ENCODE measurements around the gene FER.
"Not testable (repeated sequence)": the region's sequence is repeated elsewhere in the genome, so short reads cannot be mapped to it uniquely, and the experiment has no call there.

Gene FER

GRCh38 chr5:108793207-108793606, 45.5 kb downstream of the FER start:
- FAIRE-seq (no peak), DNase-seq (ENCODE audit: extremely low spot score, insufficient read length, low read depth) (no peak)

DNA sequence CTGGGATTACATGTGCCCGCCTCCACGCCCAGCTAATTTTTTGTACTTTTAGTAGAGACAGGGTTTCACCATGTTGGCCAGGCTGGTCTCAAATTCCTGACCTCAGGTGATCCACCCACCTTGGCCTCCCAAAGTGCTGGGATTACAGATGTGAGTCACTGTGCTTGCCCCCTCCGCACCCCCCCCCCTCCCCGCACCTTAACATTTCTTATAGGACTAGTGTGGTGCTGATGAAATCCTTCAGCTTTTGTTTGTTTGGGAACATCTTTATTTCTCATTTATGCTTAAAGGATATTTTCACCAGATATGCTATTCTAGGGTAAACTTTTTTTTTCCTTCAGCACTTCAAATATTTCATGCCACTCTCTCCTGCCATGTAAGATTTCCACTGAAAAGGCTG, 46.7 kb downstream of the FER start:
- not testable (repeated sequence) for FAIRE-seq; DNase-seq (ENCODE audit: extremely low spot score, insufficient read length, low read depth)

DNA sequence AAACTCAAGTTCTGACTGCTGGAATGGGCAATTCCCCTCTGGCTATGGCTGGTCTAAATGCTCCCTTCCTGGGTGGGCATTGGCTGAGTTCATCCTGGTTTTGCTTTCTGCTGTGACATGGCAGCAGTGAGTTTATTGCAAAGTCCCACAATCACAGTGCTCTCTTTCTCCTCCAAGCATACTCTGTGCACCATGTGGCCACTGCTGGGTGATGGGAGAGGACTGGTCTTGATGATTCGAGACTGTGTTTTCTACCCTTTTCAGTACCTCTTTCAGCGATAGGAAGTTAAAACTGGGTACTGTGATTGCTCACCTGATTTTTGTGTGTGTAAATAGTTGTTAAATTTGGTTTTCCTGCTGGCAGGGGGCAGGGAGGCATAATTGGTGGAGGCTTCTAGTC, 49.7 kb downstream of the FER start:
- no peak for FAIRE-seq
- DNase-seq (ENCODE audit: extremely low spot score, insufficient read length, low read depth), result no peak

DNA sequence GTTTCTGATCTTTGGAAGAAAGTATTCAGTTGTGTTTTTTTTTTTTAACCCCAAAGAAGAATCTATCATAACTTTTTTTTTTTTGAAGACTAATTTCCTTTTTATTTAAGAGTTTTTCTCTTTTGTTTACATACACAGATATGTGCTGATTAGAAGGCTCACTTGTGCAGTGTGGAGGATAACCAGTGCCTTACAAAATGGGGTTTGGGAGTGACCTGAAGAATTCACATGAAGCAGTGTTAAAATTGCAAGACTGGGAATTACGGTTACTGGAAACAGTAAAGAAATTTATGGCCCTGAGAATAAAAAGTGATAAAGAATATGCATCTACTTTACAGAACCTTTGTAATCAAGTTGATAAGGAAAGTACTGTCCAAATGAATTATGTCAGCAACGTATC, 50.3 kb downstream of the FER start:
- no peak for DNase-seq (ENCODE audit: extremely low spot score, insufficient read length, low read depth)
- no peak for FAIRE-seq

- no peak for DNase-seq (ENCODE audit: extremely low spot score, insufficient read length, low read depth)
- no peak for FAIRE-seq
These were observed 51.0 kb downstream of the FER start for GRCh38 chr5:108798513-108799265.

- no peak for DNase-seq (ENCODE audit: extremely low spot score, insufficient read length, low read depth)
- no peak for FAIRE-seq
These were observed 53.6 kb downstream of the FER start for GRCh38 chr5:108801301-108801700.

DNA sequence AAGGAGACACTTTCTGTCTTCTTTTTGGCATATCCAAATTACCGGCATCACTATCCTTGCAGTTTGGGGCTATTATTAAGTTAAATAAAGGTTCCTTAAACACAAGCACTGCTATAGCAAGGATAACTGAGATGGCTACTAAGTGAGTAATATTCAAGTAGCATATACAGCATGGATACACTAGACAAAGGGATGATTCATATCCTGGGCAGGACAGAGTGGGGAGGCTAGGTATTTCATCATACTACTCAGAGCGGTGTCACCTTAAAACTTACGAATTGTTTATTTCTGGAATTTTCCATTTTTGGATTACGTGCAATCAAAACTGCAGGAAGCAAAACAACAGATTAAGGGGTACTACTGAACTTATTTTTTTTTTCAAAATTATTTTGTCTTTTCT, 54.1 kb downstream of the FER start:
- no peak for DNase-seq (ENCODE audit: extremely low spot score, insufficient read length, low read depth)

GRCh38 chr5:108810717-108811116, 63.0 kb downstream of the FER start:
- no peak for DNase-seq (ENCODE audit: extremely low spot score, insufficient read length, low read depth)

More for the DNA sequence above, 54.1 kb downstream of the FER start:
- no peak for FAIRE-seq

DNA sequence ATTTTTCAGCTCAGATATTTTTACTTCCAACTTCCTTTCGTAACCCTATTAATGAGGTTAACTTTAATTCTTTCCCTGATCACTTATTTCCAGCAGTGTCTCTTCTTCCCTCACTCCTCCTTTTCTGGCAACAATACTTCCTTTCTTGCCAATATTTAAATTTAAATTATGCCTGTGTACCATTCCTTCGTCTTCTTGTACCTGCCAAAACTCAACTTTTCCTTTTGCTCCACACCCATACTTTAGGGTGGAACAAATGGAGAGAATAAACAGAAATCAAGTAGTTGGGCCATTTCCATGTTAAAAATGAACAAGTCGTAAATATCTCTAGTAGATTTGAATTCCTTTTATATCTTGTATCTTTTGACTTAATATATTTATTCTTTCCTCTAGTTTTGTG, 66.0 kb downstream of the FER start:
- FAIRE-seq, result no peak

More at GRCh38 chr5:108810717-108811116, 63.0 kb downstream of the FER start:
- no peak for FAIRE-seq

GRCh38 chr5:108814551-108814950, 66.9 kb downstream of the FER start:
- DNase-seq (ENCODE audit: extremely low spot score, insufficient read length, low read depth) (no peak), FAIRE-seq (no peak)

More for the DNA sequence above, 66.0 kb downstream of the FER start:
- no peak for DNase-seq (ENCODE audit: extremely low spot score, insufficient read length, low read depth)

GRCh38 chr5:108818613-108819272, 71.0 kb downstream of the FER start:
- peak; percentile 70 for FAIRE-seq
- peak; percentile 11 for DNase-seq (ENCODE audit: extremely low spot score, insufficient read length, low read depth)

DNA sequence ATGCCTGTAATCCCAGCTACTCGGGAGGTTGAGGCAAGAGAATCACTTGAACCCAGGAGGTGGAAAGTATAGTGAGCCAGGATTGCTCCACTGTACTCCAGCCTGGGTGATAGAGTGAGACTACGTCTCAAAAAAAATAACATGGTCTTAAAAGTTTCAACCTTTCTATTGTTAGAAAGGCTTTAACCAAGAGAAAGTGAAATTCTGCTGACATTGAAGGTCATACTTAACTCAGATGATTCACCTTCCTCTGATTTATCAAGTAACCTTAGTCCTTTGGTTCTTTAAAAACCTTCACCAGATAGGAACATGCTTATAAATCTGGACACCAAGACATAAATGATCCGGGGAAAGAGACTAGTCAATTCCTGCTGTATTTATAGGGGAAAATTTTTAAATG, 73.3 kb downstream of the FER start:
- FAIRE-seq, result no peak
- DNase-seq (ENCODE audit: extremely low spot score, insufficient read length, low read depth), result no peak

DNA sequence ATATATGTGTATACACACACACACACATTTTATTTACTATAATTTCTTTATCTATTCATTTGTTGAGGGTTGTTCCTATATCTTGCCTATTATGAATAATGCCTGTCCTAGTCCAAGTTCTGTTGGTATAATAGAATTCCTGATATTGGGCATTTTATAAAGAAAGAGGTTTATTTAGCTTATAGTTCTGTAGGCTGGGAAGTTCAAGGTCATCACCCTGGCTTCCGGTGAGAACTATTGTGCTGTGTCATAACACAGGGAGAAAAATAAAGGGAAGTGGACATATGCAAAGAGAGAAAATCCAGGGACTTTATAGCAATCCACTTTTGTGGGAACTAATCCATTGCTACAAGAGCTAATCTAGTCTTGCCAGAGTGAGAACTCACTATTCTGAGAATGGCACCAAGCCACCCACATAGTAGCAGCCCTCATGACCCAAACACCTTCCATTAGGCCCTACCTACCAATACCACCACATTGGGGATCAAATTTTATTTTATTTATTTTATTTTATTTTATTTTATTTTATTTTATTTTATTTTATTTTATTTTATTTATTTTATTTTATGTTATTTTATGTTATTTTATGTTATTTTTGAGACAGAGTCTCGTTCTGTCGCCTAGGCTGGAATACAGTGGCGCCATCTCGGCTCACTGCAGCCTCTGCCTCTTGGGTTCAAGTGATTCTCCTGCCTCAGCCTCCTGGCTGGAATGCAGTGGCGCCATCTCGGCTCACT, 74.7 kb downstream of the FER start:
- FAIRE-seq, result no peak
- no peak for DNase-seq (ENCODE audit: extremely low spot score, insufficient read length, low read depth)

DNA sequence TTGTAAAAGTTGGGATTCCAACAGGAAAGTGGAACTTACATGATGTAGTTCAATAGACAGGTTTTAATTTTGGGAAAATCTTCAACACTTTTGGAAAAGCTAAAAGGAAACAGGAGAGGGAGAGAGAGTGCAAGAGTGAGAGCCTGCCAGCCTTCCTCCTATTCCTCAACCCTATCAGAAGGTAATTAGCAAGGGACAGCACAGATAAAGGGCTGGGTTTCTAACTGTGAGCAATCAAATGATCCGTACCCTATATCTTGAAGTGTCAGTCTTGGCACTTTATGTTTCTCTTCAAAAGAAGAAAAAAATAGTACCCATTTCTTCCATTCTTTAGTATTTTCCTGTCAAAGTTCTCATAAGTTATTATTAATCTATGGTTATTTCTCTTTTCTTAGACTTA, 79.4 kb downstream of the FER start:
- FAIRE-seq (no peak), DNase-seq (ENCODE audit: extremely low spot score, insufficient read length, low read depth) (no peak)

DNA sequence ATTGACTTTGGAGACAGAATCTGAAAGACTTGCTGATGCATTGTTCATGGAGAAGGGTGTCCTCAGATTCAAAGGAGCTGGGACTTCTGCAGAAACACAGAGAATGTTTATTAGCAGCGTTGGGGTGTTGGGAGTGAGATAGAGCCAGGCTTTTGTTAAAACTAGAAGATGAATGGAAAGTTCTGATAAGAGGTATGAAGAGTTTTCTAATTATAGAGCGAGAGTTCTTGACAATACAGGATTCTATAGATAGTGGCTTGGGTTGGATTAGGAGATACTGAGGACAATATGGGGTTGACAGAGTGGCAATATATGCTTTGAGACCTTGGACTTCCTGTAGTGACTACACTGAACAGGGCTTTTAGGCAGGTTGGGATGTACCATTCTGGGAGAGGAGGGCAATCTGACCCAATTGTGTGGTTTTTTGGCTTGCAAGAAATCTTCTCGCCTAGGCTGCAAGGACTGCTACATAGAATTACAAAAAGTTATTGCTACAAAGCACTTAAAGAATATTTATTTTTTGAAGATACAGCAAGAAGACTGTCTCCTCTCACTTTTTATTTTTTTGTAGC, 83.1 kb downstream of the FER start:
- DNase-seq (ENCODE audit: extremely low spot score, insufficient read length, low read depth) (no peak), FAIRE-seq (no peak)

DNA sequence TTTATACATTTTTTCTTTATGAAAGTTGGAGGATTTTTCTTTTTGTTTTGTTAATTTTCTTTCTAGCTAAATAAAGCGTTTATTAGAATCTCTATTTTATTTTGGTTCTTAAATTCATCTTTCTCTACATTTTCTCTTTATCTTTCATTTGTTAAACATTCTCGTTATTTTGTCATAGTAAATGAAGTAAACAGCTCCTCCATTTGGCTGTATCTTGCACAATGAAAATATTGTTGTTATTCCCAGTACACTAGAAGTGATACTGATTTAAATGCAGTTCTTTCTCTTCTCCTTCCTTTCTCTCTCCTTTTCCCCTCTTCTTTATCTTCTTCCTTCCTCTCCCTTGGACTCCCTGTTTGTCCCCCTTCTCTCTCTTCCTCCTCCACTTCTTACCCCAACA, 88.8 kb downstream of the FER start:
- DNase-seq (ENCODE audit: extremely low spot score, insufficient read length, low read depth) (no peak), FAIRE-seq (no peak)

DNA sequence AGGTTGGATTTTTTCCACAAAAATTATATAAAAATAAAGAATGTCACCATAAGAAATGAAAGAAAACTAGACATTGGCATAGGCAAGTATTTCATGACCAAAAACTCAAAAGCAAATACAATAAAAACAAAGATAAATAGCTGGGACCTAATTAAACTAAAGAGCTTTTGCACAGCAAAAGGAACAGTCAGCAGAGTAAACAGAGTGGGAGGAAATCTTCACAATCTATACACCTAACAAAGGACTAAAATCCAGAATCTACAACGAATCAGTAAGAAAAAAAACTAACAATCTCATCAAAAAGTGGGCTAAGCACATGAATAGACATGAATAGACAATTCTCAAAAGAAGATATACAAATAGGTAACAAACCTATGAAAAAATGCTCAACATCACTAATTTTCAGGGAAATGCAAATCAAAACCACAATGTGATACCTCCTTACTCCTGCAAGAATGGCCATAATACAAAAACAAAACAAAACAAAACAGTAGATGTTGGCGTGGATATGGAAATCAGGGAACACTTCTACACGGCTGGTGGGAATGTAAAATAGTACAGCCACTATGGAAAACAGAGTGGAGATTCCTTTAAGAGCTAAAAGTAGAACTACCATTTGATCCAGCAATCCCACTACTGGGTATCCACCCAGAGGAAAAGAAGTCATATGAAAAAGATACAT, 94.7 kb downstream of the FER start:
- FAIRE-seq; DNase-seq (ENCODE audit: extremely low spot score, insufficient read length, low read depth): not testable (repeated sequence)

DNA sequence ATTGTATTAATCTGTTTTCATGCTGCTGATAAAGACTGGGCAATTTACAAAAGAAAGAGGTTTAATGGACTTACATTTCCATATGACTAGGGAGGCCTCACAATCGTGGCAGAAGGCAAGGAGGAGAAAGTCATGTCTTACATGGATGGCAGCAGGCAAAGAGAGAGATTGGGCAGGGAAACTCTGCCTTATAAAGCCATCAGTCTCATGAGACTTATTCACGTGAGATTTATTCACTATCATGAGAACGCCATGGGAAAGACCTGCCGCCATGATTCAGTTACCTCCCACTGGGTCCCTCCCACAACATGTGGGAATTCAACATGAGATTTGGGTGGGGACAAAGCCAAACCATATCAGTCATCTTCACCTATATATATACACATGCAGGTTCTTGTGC, 103.4 kb downstream of the FER start:
- not testable (repeated sequence) for FAIRE-seq; DNase-seq (ENCODE audit: extremely low spot score, insufficient read length, low read depth)

DNA sequence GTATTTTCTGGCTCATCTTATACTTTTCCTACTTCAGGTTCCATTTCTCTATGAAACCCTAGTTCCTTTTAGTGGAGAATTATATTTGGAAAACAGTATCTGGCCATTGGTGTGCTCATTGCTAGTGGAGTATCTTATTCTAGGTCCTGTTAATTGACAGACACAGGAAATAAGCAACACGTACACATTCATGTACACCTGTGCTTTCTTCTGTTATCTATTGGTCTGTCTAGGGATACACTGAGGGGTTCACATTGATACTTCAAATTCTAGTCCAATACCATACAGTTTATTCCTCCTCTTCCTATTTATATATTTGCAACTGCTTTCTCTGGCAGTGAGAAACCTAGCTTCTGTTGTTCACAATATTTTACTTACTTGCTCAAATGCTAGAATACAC, 110.2 kb downstream of the FER start:
- FAIRE-seq, result no peak
- DNase-seq (ENCODE audit: extremely low spot score, insufficient read length, low read depth), result no peak

- peak; percentile 23 for DNase-seq (ENCODE audit: extremely low spot score, insufficient read length, low read depth)
- FAIRE-seq, result peak; percentile 86
These were observed 111.3 kb downstream of the FER start for GRCh38 chr5:108858959-108859358.

All from GM18507 (cell line).